H9 (cell line): ENCODE results near the gene FGF4. TPM values are rescaled to one million over a fixed set of nuclear protein-coding genes. Genes with fewer than 3 reads are reported as not detected.

Experiments used
- DNase-seq: peaks from one replicate; pipeline ENCODE4 v3.0.0-alpha.2; 2017
- H2AFZ ChIP-seq: one replicate; pipeline ENCODE4 v1.6.1; 2013; ENCODE audit warnings: mild to moderate bottlenecking, low read length, control low read depth, moderate library complexity
- H2AK5ac ChIP-seq: 2 replicates; pipeline ENCODE4 v1.6.1; 2013; ENCODE audit warnings: low read length, control low read depth, mixed read lengths; ENCODE audit not compliant: insufficient read length
- H2BK120ac ChIP-seq: one replicate; pipeline ENCODE4 v1.6.1; 2013; ENCODE audit warnings: low read depth, mild to moderate bottlenecking, low read length, control low read depth, inconsistent platforms; ENCODE audit not compliant: poor library complexity, severe bottlenecking
- H2BK12ac ChIP-seq: 2 replicates; pipeline ENCODE4 v1.6.1; 2013; ENCODE audit warnings: low read length, control low read depth, mixed read lengths, low read depth; ENCODE audit not compliant: insufficient read length
- H2BK15ac ChIP-seq: 2 replicates; pipeline ENCODE4 v1.6.1; 2013; ENCODE audit warnings: low read depth, low read length, control low read depth
- H2BK20ac ChIP-seq: one replicate; pipeline ENCODE4 v1.6.1; 2013; ENCODE audit warnings: low read depth, mild to moderate bottlenecking, low read length, control low read depth, inconsistent platforms; ENCODE audit not compliant: poor library complexity, severe bottlenecking
- H2BK5ac ChIP-seq: 2 replicates; pipeline ENCODE4 v1.6.1; 2013; ENCODE audit warnings: low read length, control low read depth, mixed read lengths; ENCODE audit not compliant: insufficient read length
- H3K14ac ChIP-seq: 2 replicates; pipeline ENCODE4 v1.6.1; 2013; ENCODE audit warnings: low read length, control low read depth; ENCODE audit not compliant: insufficient read depth
- H3K18ac ChIP-seq: 2 replicates; pipeline ENCODE4 v1.6.1; 2013; ENCODE audit warnings: low read depth, mild to moderate bottlenecking, mixed read lengths, low read length, control low read depth; ENCODE audit not compliant: insufficient read length
- H3K23ac ChIP-seq: 2 replicates; pipeline ENCODE4 v1.6.1; 2013; ENCODE audit warnings: low read length, control low read depth, mixed read lengths, low read depth; ENCODE audit not compliant: insufficient read length
- H3K23me2 ChIP-seq: 2 replicates; pipeline ENCODE4 v1.6.1; 2013; ENCODE audit warnings: low read depth, mild to moderate bottlenecking, mixed read lengths, low read length, control low read depth; ENCODE audit not compliant: insufficient read length, poor library complexity, severe bottlenecking
- H3K27ac ChIP-seq: 2 replicates; pipeline ENCODE4 v1.5.1; 2013; ENCODE audit warnings: low read length, control low read depth, mixed read lengths, low read depth; ENCODE audit not compliant: insufficient read length
- H3K27me3 ChIP-seq: 2 replicates; pipeline ENCODE4 v1.6.1; 2013; ENCODE audit warnings: low read length, control low read depth, inconsistent platforms; ENCODE audit not compliant: insufficient read depth
- H3K4ac ChIP-seq: 2 replicates; pipeline ENCODE4 v1.6.1; 2013; ENCODE audit warnings: low read depth, mild to moderate bottlenecking, control low read depth, inconsistent platforms, low read length, moderate library complexity
- H3K4me1 ChIP-seq: 2 replicates; pipeline ENCODE4 v1.6.1; 2013; ENCODE audit warnings: low read length, control low read depth, inconsistent platforms; ENCODE audit not compliant: insufficient read depth
- H3K4me2 ChIP-seq: 2 replicates; pipeline ENCODE4 v1.6.1; 2013; ENCODE audit warnings: low read length, control low read depth, mixed read lengths; ENCODE audit not compliant: insufficient read length, insufficient read depth
- H3K56ac ChIP-seq: 2 replicates; pipeline ENCODE4 v1.6.1; 2013; ENCODE audit warnings: low read depth, mild to moderate bottlenecking, mixed read lengths, low read length, control low read depth; ENCODE audit not compliant: insufficient read length
- H3K79me1 ChIP-seq: 2 replicates; pipeline ENCODE4 v1.6.1; 2013; ENCODE audit warnings: low read depth, mild to moderate bottlenecking, moderate library complexity, low read length, control low read depth, inconsistent platforms; ENCODE audit not compliant: insufficient read depth, poor library complexity, severe bottlenecking
- H3K79me2 ChIP-seq: 2 replicates; pipeline ENCODE4 v1.6.1; 2013; ENCODE audit warnings: low read length, control low read depth, inconsistent platforms; ENCODE audit not compliant: insufficient read depth
- H3K9ac ChIP-seq: 2 replicates; pipeline ENCODE4 v1.6.1; 2013; ENCODE audit warnings: low read length, control low read depth, mixed read lengths; ENCODE audit not compliant: insufficient read length; ENCODE audit errors: extremely low read depth
- H3K9me3 ChIP-seq: one replicate; pipeline ENCODE4 v1.6.1; 2013; ENCODE audit warnings: low read depth, low read length, inconsistent platforms; ENCODE audit not compliant: control insufficient read depth
- H3T11ph ChIP-seq: one replicate; pipeline ENCODE4 v1.6.1; 2013; ENCODE audit warnings: mild to moderate bottlenecking, low read length, control low read depth, inconsistent platforms
- H4K20me1 ChIP-seq: one replicate; pipeline ENCODE4 v1.6.1; 2013; ENCODE audit not compliant: control insufficient read depth, insufficient read length, insufficient read depth
- H4K5ac ChIP-seq: 2 replicates; pipeline ENCODE4 v1.6.1; 2013; ENCODE audit warnings: low read depth, mild to moderate bottlenecking, mixed read lengths, low read length, control low read depth; ENCODE audit not compliant: insufficient read length
- H4K8ac ChIP-seq: replicated peaks from 2 replicates; pipeline ENCODE4 v1.6.1; 2013; ENCODE audit warnings: low read length, control low read depth, mixed read lengths, low read depth; ENCODE audit not compliant: insufficient read length
- H4K91ac ChIP-seq: 2 replicates; pipeline ENCODE4 v1.6.1; 2013; ENCODE audit warnings: low read depth, mild to moderate bottlenecking, moderate library complexity, mixed read lengths, low read length, control low read depth; ENCODE audit not compliant: insufficient read length
- H3K27ac Mint-ChIP-seq, 3 experiments: 2 replicates in 2 of 3; 3 replicates in 1 of 3; pipeline ENCODE4 v1.8.0; 2020 to 2021; ENCODE audit warnings: mixed read lengths in 3 of 3, mild to moderate bottlenecking in 1 of 3, moderate library complexity in 1 of 3
- H3K27me3 Mint-ChIP-seq: 2 replicates; pipeline ENCODE4 v1.8.0; 2021; ENCODE audit warnings: low read depth, mild to moderate bottlenecking, moderate library complexity, mixed read lengths
- H3K36me3 Mint-ChIP-seq, 3 experiments: 2 replicates in 2 of 3; 3 replicates in 1 of 3; pipeline ENCODE4 v1.8.0; 2020 to 2021; ENCODE audit warnings: low read depth in 3 of 3, mixed read lengths in 3 of 3; ENCODE audit not compliant: insufficient read depth in 1 of 3
- H3K4me1 Mint-ChIP-seq, 2 experiments: 2 replicates each; pipeline ENCODE4 v1.8.0; 2020; ENCODE audit warnings: mixed read lengths in 2 of 2
- H3K4me3 Mint-ChIP-seq, 2 experiments: 2 replicates in 1 of 2; 3 replicates in 1 of 2; pipeline ENCODE4 v1.8.0; 2020 to 2021; ENCODE audit warnings: mild to moderate bottlenecking in 2 of 2, mixed read lengths in 2 of 2, moderate library complexity in 1 of 2
- H3K9me3 Mint-ChIP-seq, 2 experiments: 2 replicates in 1 of 2; 3 replicates in 1 of 2; pipeline ENCODE4 v1.8.0; 2020; ENCODE audit warnings: mild to moderate bottlenecking in 2 of 2, mixed read lengths in 2 of 2, moderate library complexity in 1 of 2
- CTCF ChIP-seq: fragments of 200-600 bp; sonication (generic); conservative IDR thresholded peaks from 3 replicates; pipeline ENCODE4 v1.8.0; 2021; ENCODE audit warnings: antibody characterized with exemption, mild to moderate bottlenecking
- WGBS: extraction: QIAGEN DNeasy Blood & Tissue Kit; methylation state at CpG from one replicate; pipeline ENCODE4 v1.1.7; 2013; ENCODE audit warnings: missing lambda C conversion rate, low lambda C conversion rate, mixed read lengths; ENCODE audit not compliant: insufficient read length; ENCODE audit errors: extremely low coverage; 5-methylcytosine and 5-hydroxymethylcytosine counted together
- total RNA-seq: library from RNA; stranded (reverse); gene quantifications from 2 replicates; pipeline ENCODE4 v1.2.1, GENCODE V29; 2021

The FGF4 gene
- total RNA-seq, 1 experiment from 2014 or later: 0.68 TPM

- no peak overlapping the region; a peak in 1 of 7 replicates for H3K27ac Mint-ChIP-seq
- no peak for DNase-seq
These were observed 16.4 kb upstream of the FGF4 start for GRCh38 chr11:69791276-69792180.

More at GRCh38 chr11:69791276-69792180, 16.4 kb upstream of the FGF4 start:
- H2BK120ac ChIP-seq: no peak overlapping the region
- Mint-ChIP-seq H3K4me1 (peaks cover 10 to 12% of the 10 kb centered on the region in 2 experiments), H3K36me3 (no peaks in the 10 kb centered on the region), H3K27me3 (no peaks in the 10 kb centered on the region), H3K9me3 (no peaks in the 10 kb centered on the region), H3K4me3 (no peak overlapping the region)
- no peak overlapping the region for H3K9ac ChIP-seq
- no peak overlapping the region for H4K91ac ChIP-seq
- no peaks in the 10 kb centered on the region for H3K9me3 ChIP-seq
- no peak overlapping the region for H2BK5ac ChIP-seq
- no CpG with 5 or more reads among the region's 25 CpGs for WGBS
- no peak overlapping the region for H2AFZ ChIP-seq
- H3K4ac ChIP-seq: no peak overlapping the region
- TF ChIP-seq CTCF: no peak
- H4K20me1 ChIP-seq: no peaks in the 10 kb centered on the region
- no peak overlapping the region for H2BK15ac ChIP-seq
- no peak overlapping the region for H4K8ac ChIP-seq
- no peak overlapping the region for H3K23ac ChIP-seq
- H3K56ac ChIP-seq: no peak overlapping the region
- H3K27ac ChIP-seq: no peak overlapping the region
- H3K4me1 ChIP-seq: 0 out of 2 replicates have a peak, but pooled peaks cover 2% of the 10 kb centered on the region
- H2BK20ac ChIP-seq: no peak overlapping the region
- H3K4me2 ChIP-seq: no peak overlapping the region
- no peak overlapping the region for H3K18ac ChIP-seq
- no peak overlapping the region for H4K5ac ChIP-seq
- no peaks in the 10 kb centered on the region for H3K79me1 ChIP-seq
- no peak overlapping the region for H2BK12ac ChIP-seq
- H3K23me2 ChIP-seq: no peaks in the 10 kb centered on the region
- no peaks in the 10 kb centered on the region for H3K79me2 ChIP-seq
- peak overlapping the region; percentile 6; the same call in 1 of the 2 replicates for H3K14ac ChIP-seq
- H2AK5ac ChIP-seq: no peak overlapping the region
- H3K27me3 ChIP-seq: no peaks in the 10 kb centered on the region
- no peak overlapping the region for H3T11ph ChIP-seq
